OCI-LY3 (cell line): Measurements from ENCODE around the gene CRYL1.

Experiments
- CTCF ChIP-seq: fragments of 200-600, 300-600 bp; sonication (generic); IDR thresholded peaks from 2 replicates; pipeline ENCODE4 v1.5.1; 2014; ENCODE audit warnings: antibody characterized with exemption, low read length, low read depth
- EZH2phosphoT487 ChIP-seq: fragments of 200-600 bp; shearing (Covaris generic); IDR thresholded peaks from 2 replicates; pipeline ENCODE4 v1.6.1; 2018; ENCODE audit warnings: antibody characterized with exemption, mixed run types, low read depth

GRCh38 chr13:20534038-20534608 is 8.5 kb upstream of the CRYL1 start:
- no peak for TF ChIP-seq CTCF
- TF ChIP-seq EZH2phosphoT487: no peak
